HG03460 (cell line): ENCODE data around the gene MINDY1.

Experiments
- ATAC-seq: cut with Tn5 transposase; IDR thresholded peaks from one replicate; pipeline ENCODE4 v1.9.1; 2021; ENCODE audit not compliant: unreplicated experiment

The MINDY1 gene

GRCh38 chr1:150966011-150966410, 40.7 kb downstream of the MINDY1 start:
- no peak for ATAC-seq

GRCh38 chr1:150965605-150966004, 41.1 kb downstream of the MINDY1 start:
- no peak for ATAC-seq

DNA sequence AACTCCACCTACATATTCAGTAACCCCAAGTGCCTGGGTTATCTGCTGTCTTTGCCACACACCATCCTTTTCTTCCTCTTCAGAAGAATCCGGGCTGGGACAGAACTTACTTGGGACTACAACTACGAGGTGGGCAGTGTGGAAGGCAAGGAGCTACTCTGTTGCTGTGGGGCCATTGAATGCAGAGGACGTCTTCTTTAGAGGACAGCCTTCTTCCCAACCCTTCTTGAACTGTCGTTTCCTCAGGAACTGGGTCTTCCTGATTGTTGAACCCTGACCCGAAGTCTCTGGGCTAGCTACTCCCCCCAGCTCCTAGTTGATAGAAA, 42.6 kb downstream of the MINDY1 start:
- ATAC-seq, result no peak

GRCh38 chr1:150963321-150964163, 43.2 kb downstream of the MINDY1 start:
- no peak for ATAC-seq

- no peak for ATAC-seq
Observed at GRCh38 chr1:150961756-150962155, 44.9 kb downstream of the MINDY1 start.

- no peak for ATAC-seq
Observed at GRCh38 chr1:150960646-150961045, 46.1 kb downstream of the MINDY1 start.

GRCh38 chr1:150957666-150958065, 49.0 kb downstream of the MINDY1 start:
- no peak for ATAC-seq

DNA sequence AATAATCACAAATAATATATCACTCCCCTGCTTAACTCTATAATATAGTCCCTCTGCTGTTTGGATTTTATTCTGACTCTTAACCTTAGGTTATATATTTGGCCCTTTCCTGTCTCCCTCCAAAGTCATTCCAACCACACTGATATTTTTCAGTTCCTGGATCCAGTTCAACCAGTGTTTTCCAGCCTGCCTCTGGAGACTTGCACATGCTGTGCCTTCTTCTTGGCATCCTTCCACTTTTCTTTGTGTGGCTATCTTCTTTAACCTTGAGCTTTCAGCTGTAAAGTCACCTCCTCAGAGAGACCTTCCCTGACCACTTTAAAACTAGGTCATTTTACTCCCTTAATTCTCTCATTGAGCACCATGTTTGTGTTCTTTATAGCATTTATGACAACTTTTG, 51.4 kb downstream of the MINDY1 start:
- ATAC-seq, result no peak

GRCh38 chr1:150954708-150955107, 52.0 kb downstream of the MINDY1 start:
- no peak for ATAC-seq
